Retinal pigment epithelial cell (primary cell): ENCODE data around the gene CLCN6.

Source experiments
- DNase-seq: peaks from one replicate; pipeline ENCODE4 v3.0.0-alpha.2; 2010; ENCODE audit warnings: low read depth
- H3K4me3 ChIP-seq: 2 replicates; pipeline ENCODE4 v1.5.1; 2011; ENCODE audit warnings: mild to moderate bottlenecking, low read length, control low read depth, moderate library complexity
- TF ChIP-seq, protein P1 (sequence below): conservative IDR thresholded peaks from 2 replicates; pipeline ENCODE4 v1.5.1; 2011; ENCODE audit warnings: low read depth, low read length, control low read depth, inconsistent platforms

The CLCN6 gene

DNA sequence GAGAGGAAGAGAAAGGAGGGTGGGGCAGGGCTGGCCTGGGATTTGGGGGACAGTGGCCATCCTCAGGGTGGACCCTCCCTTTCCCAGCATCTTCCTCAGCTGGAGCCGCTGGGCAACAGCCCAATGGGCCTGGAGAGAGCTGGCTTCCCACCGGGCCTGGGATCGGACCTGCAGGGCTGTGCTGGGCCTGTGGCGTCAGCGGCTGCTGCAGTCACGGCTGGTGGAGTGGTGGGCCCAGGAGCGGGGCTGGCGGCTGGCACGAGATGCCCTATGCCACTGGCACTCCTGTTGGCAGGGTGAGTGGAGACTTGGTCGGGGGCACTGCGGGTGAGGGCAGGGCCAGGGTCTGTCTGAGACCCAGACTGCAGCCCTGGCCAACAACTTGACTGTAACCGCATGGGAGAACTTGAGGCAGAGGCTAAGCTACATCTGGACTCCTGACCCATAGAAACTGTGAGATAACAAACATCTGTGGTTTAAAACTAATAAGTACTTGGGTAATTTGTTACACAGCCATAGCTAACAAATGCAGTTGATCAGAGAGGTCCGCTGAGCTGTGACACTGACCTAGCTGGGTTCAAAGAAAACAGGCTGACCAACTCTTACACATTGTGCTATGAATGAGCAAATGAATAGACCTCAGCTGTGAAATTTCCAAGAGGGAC, 26.1 kb upstream of the CLCN6 start:
- TF ChIP-seq, protein P1, sequence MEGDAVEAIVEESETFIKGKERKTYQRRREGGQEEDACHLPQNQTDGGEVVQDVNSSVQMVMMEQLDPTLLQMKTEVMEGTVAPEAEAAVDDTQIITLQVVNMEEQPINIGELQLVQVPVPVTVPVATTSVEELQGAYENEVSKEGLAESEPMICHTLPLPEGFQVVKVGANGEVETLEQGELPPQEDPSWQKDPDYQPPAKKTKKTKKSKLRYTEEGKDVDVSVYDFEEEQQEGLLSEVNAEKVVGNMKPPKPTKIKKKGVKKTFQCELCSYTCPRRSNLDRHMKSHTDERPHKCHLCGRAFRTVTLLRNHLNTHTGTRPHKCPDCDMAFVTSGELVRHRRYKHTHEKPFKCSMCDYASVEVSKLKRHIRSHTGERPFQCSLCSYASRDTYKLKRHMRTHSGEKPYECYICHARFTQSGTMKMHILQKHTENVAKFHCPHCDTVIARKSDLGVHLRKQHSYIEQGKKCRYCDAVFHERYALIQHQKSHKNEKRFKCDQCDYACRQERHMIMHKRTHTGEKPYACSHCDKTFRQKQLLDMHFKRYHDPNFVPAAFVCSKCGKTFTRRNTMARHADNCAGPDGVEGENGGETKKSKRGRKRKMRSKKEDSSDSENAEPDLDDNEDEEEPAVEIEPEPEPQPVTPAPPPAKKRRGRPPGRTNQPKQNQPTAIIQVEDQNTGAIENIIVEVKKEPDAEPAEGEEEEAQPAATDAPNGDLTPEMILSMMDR: no peak

DNA sequence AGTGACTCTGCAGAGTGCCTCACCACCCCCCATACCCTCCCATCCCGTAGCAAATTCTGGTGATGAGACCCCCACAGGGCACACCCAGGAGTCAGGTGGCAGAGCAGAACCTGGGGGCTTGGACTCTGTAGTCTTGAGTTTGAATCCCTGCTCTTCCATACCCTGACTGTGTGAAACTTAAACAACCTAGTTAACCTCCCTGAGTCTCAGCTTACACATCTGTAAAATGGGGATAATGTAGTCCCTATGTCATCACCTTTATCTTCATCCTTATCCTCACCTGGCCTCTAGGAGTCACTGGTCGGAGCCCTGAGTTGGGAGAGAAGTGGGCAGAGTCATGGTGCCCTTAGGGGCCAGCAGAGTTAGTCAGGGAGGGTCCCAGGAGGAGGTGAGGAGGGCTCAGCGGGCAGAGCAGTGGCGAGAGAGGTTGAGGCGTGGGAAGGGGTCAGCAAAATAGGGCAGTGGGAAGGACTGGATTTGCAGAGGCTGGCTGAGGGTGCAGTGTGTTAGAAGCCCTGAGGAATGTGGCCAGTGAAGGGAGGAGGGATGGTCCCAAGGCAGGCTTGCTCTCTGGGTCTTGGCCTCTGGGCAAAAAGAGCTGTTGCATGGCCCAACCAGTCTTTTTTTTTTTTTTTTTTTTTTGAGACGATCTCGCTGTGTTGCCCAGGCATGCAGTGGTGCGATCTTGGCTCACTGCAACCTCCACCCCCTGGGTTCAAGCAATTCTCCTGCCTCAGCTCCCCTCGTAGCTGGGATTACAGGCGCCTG, 25.4 kb upstream of the CLCN6 start:
- DNase-seq: no peak
- H3K4me3 ChIP-seq: no peak overlapping the region
- TF ChIP-seq, protein P1: no peak

More for the DNA sequence above, 26.1 kb upstream of the CLCN6 start:
- H3K4me3 ChIP-seq: no peak overlapping the region
- DNase-seq: no peak

DNA sequence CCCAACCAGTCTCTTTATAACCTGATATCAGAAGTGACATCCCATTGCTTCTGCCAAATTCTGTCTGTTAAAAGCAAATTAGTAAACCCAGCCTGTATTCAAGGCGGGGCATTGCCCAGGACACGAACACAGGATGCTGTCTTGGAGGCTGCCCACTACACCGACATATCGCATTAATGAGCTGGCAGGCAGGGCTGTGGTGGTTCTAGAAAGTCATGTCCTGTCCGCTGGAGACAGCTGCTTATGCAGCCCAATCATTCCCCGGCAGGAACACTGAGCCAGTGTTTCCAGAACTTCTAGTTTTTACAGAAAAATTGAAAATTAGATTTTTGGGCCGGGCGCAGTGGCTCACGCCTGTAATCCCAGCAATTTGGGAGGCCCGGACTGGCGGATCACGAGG, 24.7 kb upstream of the CLCN6 start:
- no peak overlapping the region for H3K4me3 ChIP-seq
- no peak for DNase-seq
- TF ChIP-seq, protein P1: no peak

DNA sequence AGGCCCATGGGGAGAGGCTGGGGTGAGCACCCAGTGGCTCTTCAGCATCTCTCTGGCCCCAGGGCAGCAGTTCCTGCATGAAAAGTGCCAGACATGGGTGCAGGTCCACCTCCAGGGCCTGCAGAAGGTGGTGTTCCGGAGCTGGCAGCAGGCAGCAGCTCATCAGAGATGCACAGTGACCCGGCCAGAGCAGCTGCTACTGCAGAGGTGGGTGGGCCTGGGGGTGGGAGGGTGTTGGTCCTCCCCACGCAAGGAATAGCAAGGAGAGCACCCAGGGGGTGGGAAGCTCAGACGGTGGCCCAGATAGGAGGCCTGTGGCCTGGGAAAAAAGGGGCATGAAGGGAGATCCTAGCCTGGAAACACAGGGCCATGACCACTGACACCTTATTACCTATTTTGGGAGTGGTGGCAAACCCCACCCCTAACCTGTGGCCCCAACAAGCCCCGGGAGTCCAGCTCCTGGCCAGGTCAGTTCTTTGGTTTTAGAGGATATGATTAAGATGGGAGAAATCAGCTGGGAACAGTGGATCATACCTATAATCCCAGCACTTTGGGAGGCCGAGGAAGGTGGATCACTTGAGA, 23.8 kb upstream of the CLCN6 start:
- H3K4me3 ChIP-seq: no peak overlapping the region
- TF ChIP-seq, protein P1: no peak
- DNase-seq: no peak

DNA sequence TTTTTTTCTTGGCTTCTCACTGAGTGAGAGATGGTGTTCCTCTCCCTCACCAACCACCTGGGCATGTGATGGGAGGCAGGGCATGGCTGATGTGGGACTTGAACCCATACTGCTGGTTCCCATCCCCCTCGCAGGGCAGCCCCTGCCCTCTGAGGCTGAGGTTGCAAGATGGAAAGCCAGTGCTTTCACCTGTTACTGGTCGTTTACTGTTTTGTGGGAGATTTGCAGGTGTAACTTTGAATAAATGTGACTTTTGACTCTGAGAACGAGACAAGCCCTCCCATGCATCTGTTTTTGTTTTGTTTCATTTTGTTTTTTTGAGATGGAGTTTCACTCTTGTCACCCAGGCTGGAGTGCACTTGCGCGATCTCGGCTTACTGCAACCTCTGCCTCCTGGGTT, 22.4 kb upstream of the CLCN6 start:
- no peak for DNase-seq
- no peak overlapping the region for H3K4me3 ChIP-seq
- TF ChIP-seq, protein P1: no peak

DNA sequence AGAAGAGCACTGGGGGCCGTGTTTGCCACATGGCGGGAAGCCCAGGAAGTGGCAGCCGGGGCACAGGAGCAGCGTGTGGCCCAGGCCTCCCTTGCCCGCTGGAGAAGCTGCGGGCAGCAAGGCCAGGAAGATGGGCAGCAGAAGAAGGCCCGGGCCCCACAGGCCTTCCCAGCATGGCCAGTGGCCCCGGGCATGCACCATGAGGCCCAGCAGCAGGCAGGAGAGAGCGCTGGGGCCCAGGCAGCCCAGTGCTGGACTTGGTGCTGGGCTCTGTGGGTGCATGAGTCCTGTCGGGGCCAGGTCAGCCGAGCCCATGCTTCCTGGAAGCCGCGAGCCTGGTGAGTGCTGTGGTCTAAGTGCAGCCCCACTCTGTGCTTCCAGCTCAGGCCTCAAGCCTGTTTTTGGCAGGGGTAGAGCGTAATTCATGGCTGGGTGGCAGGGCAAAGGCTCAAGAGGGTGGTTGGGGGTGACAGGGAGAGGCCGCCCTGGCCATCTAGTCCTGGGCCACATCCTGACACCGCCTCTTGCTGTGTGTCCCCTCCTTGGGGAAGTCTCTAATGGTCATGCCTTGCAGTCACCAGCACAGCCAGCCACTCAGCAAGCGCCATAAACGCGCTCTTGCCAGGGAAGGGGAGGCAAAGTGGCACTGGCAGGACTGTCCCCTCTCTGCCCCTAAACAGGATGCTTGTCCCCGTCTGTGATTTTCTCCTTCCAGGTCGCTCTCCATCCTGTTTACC, 21.6 kb upstream of the CLCN6 start:
- H3K4me3 ChIP-seq: no peak overlapping the region
- TF ChIP-seq, protein P1: no peak
- no peak for DNase-seq
